GM13976 (cell line): ENCODE results near the gene CCDC85C.

Experiments used
- DNase-seq: peaks from one replicate; pipeline ENCODE4 v3.0.0; 2012; ENCODE audit warnings: low spot score
- in situ Hi-C: fragments of 300-500 bp; cut with MboI; formaldehyde crosslinking; loops from one replicate; pipeline ENCODE4 v1.12.0; 2022; ENCODE audit warnings: low sequenced_read_pairs, mixed read lengths, inconsistent platforms; ENCODE audit not compliant: unreplicated experiment
- TF ChIP-seq, protein P1 (sequence below): IDR thresholded peaks from 2 replicates; pipeline ENCODE4 v1.5.1; 2012; ENCODE audit warnings: borderline replicate concordance, mild to moderate bottlenecking; ENCODE audit not compliant: insufficient read depth; ENCODE audit errors: extremely low read depth, missing control alignments, control extremely low read depth

The CCDC85C gene

GRCh38 chr14:99479906-99480869 lies 123.8 kb downstream of the CCDC85C start, which contains the start of gene SETD3:
Gene SETD3, minus strand, starts transcription at chr14:99480859. Its CDS starts 15,054 bp downstream, at chr14:99465805.
- in situ Hi-C loops, result no loop called here
- DNase-seq, result peak; percentile 64

DNA sequence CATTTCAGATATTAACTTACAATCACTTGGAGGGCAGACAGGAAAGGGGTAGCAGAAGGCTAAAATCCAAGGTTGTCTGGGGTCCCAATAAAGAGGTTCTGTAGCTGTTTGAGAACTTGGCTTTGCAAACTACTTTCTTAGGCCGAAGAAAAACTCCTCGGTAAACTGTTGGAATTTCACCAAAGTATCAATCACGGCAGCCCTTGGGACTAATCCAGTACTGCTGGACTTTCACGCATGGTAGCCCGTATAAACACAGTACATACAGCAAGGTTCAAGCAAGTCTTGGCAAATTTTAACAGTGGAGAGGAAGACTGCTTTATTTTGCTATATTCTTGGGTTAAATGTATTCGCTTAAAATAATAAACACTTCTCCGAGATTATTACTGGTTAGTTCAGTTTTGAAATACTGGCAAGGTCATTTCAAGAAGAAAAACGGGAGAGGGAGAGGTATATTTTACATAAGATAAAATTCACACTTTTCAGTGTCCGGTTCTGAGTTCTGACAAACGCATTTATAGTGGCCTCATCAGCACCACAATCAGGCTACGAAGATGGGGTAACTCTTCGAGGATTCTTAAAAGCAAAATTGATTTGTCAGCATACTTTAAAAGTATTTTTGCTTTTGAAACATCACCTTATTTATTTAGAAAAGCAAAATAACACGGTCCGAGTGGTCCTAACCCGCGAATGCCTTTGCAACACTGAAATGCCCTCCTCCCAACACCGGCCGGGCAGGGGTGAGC lies 124.7 kb downstream of the CCDC85C start:
- TF ChIP-seq, protein P1, sequence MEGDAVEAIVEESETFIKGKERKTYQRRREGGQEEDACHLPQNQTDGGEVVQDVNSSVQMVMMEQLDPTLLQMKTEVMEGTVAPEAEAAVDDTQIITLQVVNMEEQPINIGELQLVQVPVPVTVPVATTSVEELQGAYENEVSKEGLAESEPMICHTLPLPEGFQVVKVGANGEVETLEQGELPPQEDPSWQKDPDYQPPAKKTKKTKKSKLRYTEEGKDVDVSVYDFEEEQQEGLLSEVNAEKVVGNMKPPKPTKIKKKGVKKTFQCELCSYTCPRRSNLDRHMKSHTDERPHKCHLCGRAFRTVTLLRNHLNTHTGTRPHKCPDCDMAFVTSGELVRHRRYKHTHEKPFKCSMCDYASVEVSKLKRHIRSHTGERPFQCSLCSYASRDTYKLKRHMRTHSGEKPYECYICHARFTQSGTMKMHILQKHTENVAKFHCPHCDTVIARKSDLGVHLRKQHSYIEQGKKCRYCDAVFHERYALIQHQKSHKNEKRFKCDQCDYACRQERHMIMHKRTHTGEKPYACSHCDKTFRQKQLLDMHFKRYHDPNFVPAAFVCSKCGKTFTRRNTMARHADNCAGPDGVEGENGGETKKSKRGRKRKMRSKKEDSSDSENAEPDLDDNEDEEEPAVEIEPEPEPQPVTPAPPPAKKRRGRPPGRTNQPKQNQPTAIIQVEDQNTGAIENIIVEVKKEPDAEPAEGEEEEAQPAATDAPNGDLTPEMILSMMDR, result no peak
- in situ Hi-C loops, result no loop called here
- DNase-seq, result no peak

More at GRCh38 chr14:99479906-99480869, 123.8 kb downstream of the CCDC85C start, which contains the start of gene SETD3:
- TF ChIP-seq, protein P1, result no peak

DNA sequence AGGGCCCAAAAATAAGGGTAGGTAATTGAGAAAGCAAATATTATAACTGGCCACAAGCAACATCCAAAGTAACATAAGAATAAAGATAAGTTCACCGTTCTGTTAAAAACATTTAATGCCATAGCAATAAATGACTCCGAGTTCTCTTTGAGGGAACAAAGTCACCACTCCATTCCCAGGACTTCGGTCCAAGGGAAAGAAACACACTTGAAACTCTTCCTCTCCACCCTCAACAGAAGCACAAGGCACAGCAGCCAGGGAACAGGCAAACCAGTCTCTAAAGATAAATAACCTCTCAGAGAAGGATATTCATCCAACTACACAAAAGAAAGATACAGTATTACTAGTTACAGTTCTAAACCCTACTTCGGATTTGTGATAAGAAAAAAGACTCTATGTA lies 125.9 kb downstream of the CCDC85C start:
- in situ Hi-C loops, result no loop called here
- DNase-seq, result no peak
- TF ChIP-seq, protein P1, result no peak

DNA sequence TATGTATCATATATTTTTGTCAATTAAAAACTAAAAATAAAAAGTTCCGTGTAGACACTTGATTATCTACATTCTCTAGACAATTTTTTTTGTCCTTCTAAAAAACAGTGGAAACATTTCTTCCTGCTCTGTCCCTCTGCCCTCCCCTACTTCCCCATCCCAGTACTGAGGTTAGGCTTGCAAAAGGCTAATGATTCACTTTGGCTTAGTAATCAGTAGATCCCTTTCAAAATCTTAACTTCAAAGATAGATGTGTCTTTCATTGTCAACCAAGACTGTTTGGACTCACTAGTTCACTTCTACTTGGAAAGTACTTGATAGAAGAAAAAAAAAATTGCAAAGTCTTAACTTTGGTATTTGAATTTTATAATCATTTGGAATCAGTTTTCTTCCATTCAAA lies 127.1 kb downstream of the CCDC85C start:
- no peak for DNase-seq
- TF ChIP-seq, protein P1, result no peak
- in situ Hi-C loops, result no loop called here

- no peak for DNase-seq
- in situ Hi-C loops, result no loop called here
- TF ChIP-seq, protein P1, result no peak
Observed at GRCh38 chr14:99475660-99476059, 128.3 kb downstream of the CCDC85C start.

DNA sequence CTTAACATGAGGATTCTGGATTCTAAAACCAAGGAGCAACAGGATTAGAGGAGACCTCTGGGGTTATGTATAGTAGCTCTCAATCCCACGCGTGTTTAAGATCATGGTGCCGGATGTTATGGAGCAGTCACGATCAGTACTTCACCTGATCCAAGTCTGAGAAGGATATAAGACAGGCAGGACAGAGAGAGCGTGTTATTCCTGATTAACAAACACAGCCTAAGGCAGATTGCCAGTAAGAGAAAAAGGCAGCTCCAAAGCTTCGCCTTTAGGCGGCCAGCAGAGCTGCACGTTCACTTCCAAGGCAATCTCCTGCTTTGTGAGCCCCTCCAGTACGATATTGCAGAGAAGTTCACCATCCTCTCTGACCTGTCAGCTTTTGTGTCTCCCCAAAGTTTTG lies 128.8 kb downstream of the CCDC85C start:
- TF ChIP-seq, protein P1, result no peak
- DNase-seq, result no peak
- in situ Hi-C loops, result no loop called here
